ENCODE results near the gene CPEB4. TPM values are rescaled to one million over a fixed set of nuclear protein-coding genes. Genes with fewer than 3 reads are reported as not detected.

Gene CPEB4
- total and polyA plus RNA-seq, 2 of the 4 experiments (the other 2 are of a cell fraction): 7.8 to 22.6 TPM

DNA sequence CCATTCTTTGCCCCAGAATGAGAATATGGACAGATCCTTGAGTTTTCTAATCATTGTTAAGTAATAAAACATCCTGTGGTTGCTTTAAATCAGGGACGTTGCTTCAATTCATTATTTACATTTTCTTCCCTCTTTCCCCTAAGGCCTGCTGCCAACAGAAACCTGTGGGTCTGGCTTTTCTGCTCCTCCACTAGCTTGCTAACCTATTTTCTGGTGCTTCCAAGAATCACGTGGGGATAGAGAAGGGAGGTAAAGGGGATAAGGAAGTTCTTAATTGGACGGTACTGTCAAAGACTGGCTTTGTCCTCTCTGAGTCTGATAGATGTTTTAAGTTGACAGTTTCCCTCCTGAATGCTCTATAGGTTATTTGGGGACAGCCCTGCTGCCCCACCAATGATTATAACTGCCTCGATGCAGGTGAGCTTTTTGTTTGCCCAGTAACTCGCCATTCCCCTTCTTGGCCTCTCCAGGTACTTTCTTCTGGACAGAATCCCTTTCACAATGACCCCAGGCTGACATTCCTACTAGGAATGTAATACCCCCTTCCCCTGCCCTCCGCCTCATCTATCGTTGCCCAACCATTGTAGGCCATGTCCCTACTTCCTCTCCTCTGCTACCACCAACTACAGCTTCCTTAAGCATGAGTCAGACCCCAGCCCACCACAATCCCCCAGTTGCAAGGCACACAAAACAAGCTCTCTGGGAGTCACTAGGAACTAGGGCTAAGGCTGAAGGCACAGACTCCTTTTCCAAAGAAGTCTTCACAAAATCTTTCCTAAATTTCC lies 19.9 kb upstream of the CPEB4 start:
- 58% methylated on average over 2 of the region's 7 CpGs; no CpG with 5 or more reads in 1 of the 2 experiments for WGBS, 2 experiments (ENCODE audit: extremely low coverage in 2 of 2, insufficient read length in 1 of 2)
- no peaks in the 10 kb centered on the region for H3K36me3 ChIP-seq (ENCODE audit: control insufficient read depth, insufficient read depth, low read length)
- H2AFZ ChIP-seq (replicated peaks; ENCODE audit: low read length, poor library complexity): peak overlapping the region; percentile 49
- 0 out of 2 replicates have a peak, but pooled peaks cover 1% of the 10 kb centered on the region for H3K4me1 ChIP-seq (ENCODE audit: control insufficient read depth, insufficient read depth, low read length)
- BruUV-seq (replicated peaks): no TSS peak
- no peak overlapping the region for H4K5ac ChIP-seq (ENCODE audit: low read depth, low read length)
- H3K9me1 ChIP-seq (ENCODE audit: insufficient read depth, low read length): no peaks in the 10 kb centered on the region
- H3K18ac ChIP-seq (ENCODE audit: low read depth, low read length): no peak overlapping the region
- no peak overlapping the region for H3K9ac ChIP-seq (ENCODE audit: low read depth, low read length)
- no peak for ATAC-seq (ENCODE audit: low read depth)
- TF ChIP-seq ELK1 (IDR thresholded peaks at IDR 0.05; ENCODE audit: borderline replicate concordance, low read depth, low read length) (no peak), SMC3 (IDR thresholded peaks at IDR 0.05; ENCODE audit: low read depth, low read length) (no peak), RAD21 (IDR thresholded peaks at IDR 0.05; ENCODE audit: low read length) (no peak), MAZ (IDR thresholded peaks at IDR 0.05; ENCODE audit: borderline replicate concordance, low read depth, low read length) (no peak), MXI1 (IDR thresholded peaks at IDR 0.05; ENCODE audit: borderline replicate concordance, low read depth, low read length) (no peak), CEBPB (IDR thresholded peaks at IDR 0.05; ENCODE audit: low read depth, low read length) (peak; percentile 34; the same call in 1 of the 2 replicates), BHLHE40 (IDR thresholded peaks at IDR 0.05; ENCODE audit: low read depth, low read length) (no peak)
- TF ChIP-seq, protein P1, sequence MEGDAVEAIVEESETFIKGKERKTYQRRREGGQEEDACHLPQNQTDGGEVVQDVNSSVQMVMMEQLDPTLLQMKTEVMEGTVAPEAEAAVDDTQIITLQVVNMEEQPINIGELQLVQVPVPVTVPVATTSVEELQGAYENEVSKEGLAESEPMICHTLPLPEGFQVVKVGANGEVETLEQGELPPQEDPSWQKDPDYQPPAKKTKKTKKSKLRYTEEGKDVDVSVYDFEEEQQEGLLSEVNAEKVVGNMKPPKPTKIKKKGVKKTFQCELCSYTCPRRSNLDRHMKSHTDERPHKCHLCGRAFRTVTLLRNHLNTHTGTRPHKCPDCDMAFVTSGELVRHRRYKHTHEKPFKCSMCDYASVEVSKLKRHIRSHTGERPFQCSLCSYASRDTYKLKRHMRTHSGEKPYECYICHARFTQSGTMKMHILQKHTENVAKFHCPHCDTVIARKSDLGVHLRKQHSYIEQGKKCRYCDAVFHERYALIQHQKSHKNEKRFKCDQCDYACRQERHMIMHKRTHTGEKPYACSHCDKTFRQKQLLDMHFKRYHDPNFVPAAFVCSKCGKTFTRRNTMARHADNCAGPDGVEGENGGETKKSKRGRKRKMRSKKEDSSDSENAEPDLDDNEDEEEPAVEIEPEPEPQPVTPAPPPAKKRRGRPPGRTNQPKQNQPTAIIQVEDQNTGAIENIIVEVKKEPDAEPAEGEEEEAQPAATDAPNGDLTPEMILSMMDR (conservative IDR thresholded peaks at IDR 0.05; ENCODE audit: low read depth, low read length): no peak
- in situ Hi-C loops (cut with MboI; ENCODE audit: low sequenced_read_pairs): no loop called here
- H2BK20ac ChIP-seq (ENCODE audit: low read depth, low read length): no peak overlapping the region
- H3K9me3 ChIP-seq (ENCODE audit: control insufficient read depth, insufficient read depth, low read length): no peaks in the 10 kb centered on the region
- no peaks in the 10 kb centered on the region for H4K20me1 ChIP-seq (ENCODE audit: insufficient read depth, low read length)
- no peak overlapping the region for H3K23ac ChIP-seq (ENCODE audit: low read depth, low read length)
- H3K4ac ChIP-seq (ENCODE audit: low read depth, low read length): no peak overlapping the region
- no peak overlapping the region for H3K4me3 ChIP-seq (ENCODE audit: insufficient read depth, low read depth, low read length)
- H3K4me2 ChIP-seq (ENCODE audit: low read depth, low read length): no peak overlapping the region
- POLR2A ChIA-PET (ENCODE audit: unreplicated experiment): no interaction called here
- no peak overlapping the region; the same call in 1 of the 2 replicates for H3K14ac ChIP-seq (replicated peaks; ENCODE audit: low read depth, low read length)
- H2BK15ac ChIP-seq (ENCODE audit: low read depth, low read length): no peak overlapping the region
- peak; percentile 28 for DNase-seq
- H4K8ac ChIP-seq (ENCODE audit: low read depth in 2 of 2, low read length in 2 of 2): no peak overlapping the region; a peak in 1 of 4 replicates
- no peak overlapping the region for H2BK5ac ChIP-seq (ENCODE audit: low read depth, low read length, poor library complexity, severe bottlenecking)
- no peak overlapping the region for H2BK120ac ChIP-seq (ENCODE audit: low read depth, low read length)
- H2AK9ac ChIP-seq (replicated peaks; ENCODE audit: low read depth, low read length, poor library complexity): no peak overlapping the region
- peak overlapping the region; percentile 16; the same call in 1 of the 2 replicates for H2AK5ac ChIP-seq (ENCODE audit: low read depth, low read length)
- H3K27ac ChIP-seq (ENCODE audit: insufficient read depth, low read length): no peak overlapping the region
- no peaks in the 10 kb centered on the region for H3K79me1 ChIP-seq (ENCODE audit: low read depth in 1 of 2, low read length in 2 of 2)
- intact Hi-C loops (cut with micrococcal nuclease): no loop called here
- dilution Hi-C loops (cut with HindIII; ENCODE audit: low sequenced_read_pairs, unreplicated experiment): no loop called here
- no peaks in the 10 kb centered on the region for H3K27me3 ChIP-seq (ENCODE audit: control insufficient read depth, insufficient read depth, low read length)
- no peak overlapping the region for H3K56ac ChIP-seq (ENCODE audit: extremely low read depth, insufficient read depth, low read length)
- CTCF ChIA-PET: no interaction called here
- H4K91ac ChIP-seq (ENCODE audit: insufficient read depth, low read depth, low read length): no peak overlapping the region

All from IMR-90 (cell line).